ENCODE measurements around the gene AMPD3.

Gene AMPD3

DNA sequence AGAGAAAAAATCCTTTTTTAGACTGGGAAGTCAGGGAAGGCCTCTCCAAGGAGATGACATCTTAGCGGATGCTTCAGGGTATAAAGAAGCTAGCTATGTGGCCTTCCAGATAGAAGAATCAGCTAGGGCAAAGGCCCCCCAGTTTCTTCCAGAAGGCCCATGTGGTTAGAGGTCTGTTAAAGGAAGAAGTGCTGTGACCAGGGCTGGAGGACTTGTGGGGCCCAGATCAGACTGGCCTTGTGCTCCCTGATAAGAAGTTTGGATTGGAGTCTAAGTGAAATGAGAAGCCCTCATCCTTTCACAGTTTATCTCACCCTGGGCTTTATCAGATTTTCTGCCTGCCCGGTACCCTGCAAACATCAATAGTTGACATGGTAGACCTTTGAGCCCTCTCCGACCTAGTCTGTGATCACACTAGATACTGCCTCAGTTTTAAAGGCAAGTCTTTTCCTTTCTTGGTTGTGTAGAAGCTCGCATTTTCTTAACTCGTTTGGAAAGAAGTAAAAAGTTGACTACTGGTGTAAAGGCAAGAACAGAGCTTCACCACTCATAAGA lies 7.8 kb downstream of the AMPD3 start:
- no peak for DNase-seq

- no peak for DNase-seq
Measured at GRCh38 chr11:10473371-10473770, 18.3 kb downstream of the AMPD3 start.

- DNase-seq: no peak
Measured at GRCh38 chr11:10474551-10474950, 19.5 kb downstream of the AMPD3 start.

- DNase-seq: no peak
Measured at GRCh38 chr11:10476342-10476741, 21.3 kb downstream of the AMPD3 start.

DNA sequence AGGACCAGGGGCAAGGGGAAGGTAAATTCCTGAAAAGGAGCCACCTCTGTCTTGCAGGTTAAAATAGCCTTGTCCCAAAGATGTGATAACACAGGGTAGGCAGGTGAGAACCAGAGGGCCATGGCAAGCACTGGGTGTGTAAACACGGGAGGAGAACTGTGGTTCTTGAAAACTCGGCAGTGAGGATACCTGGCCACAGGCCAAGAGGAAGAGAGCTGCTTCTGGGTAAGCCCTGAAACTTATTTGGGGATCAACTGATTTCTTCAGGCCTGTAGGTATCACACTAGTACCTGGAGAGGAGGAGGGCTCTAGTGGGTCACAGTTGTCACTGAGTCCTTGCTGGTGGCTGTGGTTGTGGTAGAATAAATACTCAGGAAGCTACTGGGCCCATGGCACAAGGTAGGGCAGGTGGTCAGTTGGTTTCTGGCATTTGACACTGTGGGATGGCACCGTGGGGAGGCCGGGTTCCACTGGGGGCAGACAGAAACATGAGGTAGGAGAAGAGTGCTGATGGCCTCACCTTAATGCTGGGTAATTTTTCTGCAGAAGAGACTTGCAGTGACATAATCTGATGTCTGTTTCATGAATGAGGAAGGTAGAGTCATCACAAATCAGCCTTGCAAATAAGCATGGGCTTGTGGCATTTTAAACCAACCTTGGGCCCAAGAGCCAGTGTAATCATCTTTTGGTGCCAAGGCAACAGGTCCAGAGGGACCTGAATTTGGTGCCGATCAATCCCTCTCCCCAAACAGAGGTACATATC lies 22.0 kb downstream of the AMPD3 start:
- DNase-seq: no peak

DNA sequence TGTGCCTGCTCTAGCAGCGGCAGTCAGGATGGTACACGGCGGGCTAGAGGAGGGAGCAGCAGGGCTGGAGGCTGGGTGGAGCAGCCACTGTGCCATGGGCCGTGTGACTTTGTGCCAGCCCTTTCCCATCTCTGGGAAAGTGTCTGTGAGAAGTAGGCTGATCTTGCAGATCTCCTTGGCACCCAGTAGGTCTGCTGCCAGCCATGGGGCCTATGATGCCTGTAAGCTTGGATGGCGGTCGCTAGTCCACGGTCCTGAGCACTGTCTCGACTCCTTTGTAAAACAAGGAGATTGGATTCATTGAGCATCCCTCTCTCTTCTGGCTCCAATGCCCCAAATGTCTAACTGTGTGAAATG lies 22.6 kb downstream of the AMPD3 start:
- DNase-seq: no peak

DNA sequence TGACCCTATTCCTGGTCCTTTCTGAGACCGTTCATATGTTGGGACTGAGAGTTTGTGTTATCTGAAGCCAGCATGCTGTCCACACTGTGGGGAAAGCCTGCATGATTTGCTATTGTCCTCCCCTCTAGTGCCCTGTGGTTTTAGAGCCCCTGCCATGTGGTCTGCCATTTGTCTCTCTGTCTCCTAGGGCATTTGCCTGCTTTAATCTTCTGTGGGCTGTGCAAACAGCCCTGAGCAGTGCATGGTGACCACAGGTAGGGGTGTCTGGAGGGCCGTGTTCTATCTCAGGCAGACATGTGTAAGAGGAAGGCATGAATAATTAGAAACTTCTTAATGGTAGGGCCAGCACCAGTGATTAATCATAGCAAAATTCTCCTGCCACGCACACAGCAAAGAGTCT lies 23.0 kb downstream of the AMPD3 start:
- no peak for DNase-seq

GRCh38 chr11:10478574-10479550 lies 23.8 kb downstream of the AMPD3 start:
- DNase-seq: no peak

DNA sequence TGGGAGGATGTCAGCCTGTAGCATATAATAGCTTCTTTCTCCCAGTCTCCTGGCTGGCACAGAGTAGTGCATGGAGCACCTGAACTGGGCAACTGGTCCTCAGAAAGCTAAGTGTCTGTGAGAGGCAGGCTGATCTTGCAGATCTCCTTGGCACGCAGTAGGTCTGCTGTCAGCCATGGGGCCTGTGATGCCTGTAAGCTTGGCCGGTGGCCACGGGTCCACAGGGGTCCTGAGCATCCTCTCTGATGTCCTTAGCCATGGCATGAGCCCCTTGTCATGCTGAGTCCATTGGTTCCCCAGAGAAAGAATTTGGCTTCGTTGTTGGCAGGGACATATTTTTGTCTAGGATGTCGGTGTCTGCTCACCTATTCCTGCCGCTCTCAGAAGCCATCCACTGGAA lies 25.0 kb downstream of the AMPD3 start:
- DNase-seq: no peak

GRCh38 chr11:10480760-10481159 lies 25.7 kb downstream of the AMPD3 start:
- DNase-seq: no peak

- no peak for DNase-seq
Measured at GRCh38 chr11:10481560-10482349, 26.7 kb downstream of the AMPD3 start.

- no peak for DNase-seq
Measured at GRCh38 chr11:10483174-10483573, 28.1 kb downstream of the AMPD3 start.

GRCh38 chr11:10483584-10483983 lies 28.5 kb downstream of the AMPD3 start:
- DNase-seq: no peak

DNA sequence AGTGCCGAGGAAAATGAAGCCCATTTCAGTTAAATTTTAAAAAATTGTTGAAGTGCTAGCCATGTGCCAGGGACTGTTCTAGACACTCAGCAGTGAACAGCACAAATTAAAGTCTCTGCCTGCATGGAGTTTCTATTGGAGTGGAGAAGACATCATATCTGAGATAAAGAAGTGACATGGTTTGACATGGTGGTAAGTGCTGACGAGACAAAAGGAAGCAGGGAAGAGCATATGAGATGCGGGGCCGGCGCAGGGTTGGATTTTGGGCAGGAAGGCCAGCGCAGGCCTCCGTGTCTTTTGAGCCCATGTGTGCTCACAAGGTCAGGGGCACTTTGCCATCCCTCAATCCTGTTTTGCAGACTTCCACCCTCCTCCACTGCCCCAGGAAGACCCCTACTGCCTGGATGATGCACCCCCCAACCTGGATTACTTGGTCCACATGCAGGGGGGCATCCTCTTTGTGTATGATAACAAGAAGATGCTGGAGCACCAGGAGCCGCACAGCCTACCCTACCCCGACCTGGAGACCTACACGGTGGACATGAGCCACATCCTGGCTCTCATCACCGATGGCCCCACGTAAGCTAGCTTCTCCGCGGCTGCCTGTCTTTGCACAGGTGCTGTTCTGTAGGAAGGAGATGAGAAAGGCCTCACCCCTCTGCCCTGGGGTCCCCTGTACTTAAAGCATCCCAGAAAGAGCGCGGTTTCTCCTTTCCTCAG lies 29.6 kb downstream of the AMPD3 start:
- DNase-seq: no peak

- DNase-seq: no peak
Measured at GRCh38 chr11:10485646-10486045, 30.6 kb downstream of the AMPD3 start.

GRCh38 chr11:10486161-10486840 lies 31.2 kb downstream of the AMPD3 start:
- no peak for DNase-seq

DNA sequence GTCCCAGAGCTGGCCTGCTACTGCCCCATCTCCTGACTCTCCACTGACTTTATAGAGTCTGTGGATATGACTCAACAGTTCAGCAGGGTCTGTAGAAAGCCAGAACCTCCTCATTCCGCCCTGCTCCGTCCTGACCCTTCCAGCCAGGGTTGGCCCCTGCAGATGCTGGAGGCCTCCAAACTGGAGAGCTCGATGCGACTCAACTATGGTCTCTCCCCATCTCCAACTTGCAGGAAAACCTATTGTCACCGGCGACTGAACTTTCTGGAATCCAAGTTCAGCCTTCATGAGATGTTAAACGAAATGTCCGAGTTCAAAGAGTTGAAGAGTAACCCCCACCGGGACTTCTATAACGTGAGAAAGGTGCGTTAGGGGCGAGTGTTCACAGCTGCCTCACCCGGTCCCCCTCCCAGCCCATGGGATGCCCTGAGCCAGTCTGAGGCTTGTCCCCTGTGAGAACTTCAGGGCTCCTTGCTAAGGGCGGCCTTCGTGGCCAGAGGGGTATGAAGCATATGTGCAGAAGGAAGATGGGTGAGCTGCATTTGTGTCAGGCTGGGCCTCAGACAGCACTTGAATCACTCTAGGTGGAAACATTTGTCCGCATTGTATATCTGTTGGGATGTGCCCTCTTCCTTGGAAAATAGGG lies 32.1 kb downstream of the AMPD3 start:
- DNase-seq: no peak

- DNase-seq: no peak
Measured at GRCh38 chr11:10488121-10488933, 33.3 kb downstream of the AMPD3 start.

GRCh38 chr11:10488934-10489691 lies 34.0 kb downstream of the AMPD3 start:
- DNase-seq: peak in 1 of 2 donors; percentile 68
